ENCODE measurements around the gene CACNG8.
A peak's percentile ranks its signal among the peaks of the same experiment; 100 is the strongest.

CACNG8 gene

DNA sequence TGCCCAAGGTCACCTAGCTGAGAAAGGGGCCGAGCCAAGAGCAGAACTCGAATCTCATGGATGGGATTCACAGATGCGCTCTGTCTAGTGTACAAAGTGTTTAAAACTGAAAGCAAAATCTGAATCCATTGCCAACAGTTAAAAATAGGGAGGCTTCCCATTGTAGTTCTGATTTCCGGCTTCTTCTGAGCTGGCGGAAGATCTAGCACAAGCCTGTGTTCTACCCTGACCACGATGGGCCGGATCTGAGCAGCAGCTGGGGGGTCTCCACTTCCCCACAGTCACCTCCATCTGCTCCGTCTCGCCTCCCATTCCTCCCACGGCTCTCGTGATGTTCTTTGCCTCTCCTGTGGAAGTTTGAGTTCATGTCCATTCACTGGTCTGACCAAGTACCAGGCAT, 2.4 kb downstream of the CACNG8 start:
- no peak for DNase-seq

DNA sequence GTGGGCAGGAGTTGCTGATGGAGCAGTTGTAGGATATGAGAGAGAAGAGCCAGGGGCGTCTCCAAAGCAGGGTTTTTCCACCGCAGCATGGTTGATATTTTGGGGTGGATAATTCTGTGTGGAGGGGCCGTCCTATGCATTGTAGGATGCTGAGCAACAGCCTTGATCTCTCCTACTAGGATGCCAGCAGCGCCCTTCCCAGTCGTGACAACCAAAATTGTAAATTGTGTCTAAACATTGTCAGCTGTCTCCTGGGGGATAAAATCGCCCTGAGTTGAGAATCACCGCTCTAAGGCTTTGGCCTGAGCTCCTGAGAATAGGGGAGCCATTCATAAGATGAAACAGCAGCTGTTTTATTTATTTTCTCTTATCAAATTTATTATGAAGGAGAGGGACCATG, 4.2 kb downstream of the CACNG8 start:
- no peak for DNase-seq

DNA sequence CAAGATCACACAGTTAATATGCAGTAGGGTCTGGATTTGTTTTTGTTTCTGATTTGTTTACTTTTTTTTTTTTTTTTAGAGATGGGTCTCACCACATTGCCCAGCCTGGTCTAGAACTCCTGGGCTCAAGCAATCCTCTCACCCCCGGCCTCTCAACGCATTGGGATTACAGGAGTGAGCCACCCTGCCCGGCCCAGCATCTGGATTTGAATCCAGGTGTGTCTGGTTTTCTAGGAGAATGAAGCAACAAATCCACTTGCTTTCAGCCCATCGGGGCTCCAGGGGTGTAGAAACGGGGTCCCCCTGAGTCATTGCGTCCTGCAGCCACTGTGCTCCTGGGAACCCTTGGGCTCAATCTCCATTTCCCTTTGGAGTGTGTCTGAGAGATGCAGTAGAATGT, 6.6 kb downstream of the CACNG8 start:
- no peak for DNase-seq

- DNase-seq = peak; percentile 35
Observed at GRCh38 chr19:53971673-53972072, 8.9 kb downstream of the CACNG8 start.

DNA sequence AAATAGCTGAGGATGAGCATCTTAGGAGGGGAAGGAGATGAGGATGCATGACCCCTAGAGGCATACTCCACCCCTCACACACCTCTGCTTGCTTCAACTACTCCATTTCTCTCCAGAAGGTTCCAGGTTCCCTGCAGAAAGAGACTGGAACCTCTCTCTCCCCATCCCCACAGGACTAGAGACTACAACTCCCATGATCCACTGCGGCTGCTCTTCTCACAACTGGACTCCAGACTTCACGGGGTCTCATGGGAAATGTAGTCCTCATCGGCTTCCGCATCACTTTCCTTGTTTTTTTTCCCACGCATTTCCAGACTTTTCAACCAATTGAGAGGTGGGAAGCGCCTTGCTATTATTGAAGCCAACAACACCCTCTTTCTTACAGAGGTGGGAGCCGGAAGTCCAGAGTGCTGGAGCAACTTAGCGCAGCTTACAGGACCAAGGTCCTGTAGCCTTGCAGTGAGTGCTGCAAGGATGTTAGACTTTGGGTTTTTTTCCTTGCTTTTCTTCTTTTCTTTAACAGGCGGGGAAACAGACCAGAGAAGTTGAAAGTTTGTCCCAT, 14.8 kb downstream of the CACNG8 start:
- DNase-seq = peak; percentile 91

GRCh38 chr19:53977991-53978731, 15.4 kb downstream of the CACNG8 start:
- DNase-seq = peak; percentile 63

DNA sequence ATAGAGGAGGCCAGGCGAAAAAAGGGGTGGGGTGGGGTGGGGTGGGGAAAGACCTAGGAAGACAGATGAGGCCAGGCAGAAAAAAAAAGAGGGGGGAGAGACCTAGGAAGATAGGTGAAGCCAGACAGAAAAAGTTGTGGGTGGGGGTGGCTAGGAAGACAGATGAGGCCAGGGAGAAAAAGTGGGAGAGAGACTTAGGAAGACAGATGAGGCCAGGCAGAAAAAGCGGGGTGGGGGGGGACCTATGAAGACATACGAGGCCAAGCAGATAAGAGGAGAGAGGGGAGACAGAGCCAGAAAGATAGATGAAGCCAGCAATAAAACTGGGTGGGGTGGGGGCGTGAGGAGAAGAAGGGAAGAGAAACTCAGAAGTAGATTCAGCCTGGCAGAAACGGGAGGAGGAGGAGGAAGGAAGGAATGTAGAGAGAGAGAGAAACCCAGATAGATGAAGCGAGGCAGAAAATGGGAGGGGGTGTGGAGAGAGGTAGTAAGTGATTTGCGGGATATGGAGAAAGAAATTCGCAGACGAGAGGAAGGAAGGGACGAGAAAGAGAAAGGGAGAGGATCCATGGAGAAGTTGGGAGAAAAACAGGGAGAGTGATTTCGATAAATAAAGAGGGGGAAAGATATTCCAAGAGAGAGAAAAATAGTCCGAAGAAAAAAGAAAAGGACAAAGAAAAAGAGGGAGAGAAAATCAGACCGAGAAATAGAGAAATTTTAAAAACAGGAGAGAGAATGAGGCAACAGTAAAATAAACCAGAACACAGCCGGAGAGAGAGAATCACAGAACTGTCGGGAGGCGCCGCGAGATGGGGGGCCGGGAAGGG, 16.5 kb downstream of the CACNG8 start:
- no peak for DNase-seq

- DNase-seq = no peak
Observed at GRCh38 chr19:53980539-53981375, 18.0 kb downstream of the CACNG8 start.

- no peak for DNase-seq
Observed at GRCh38 chr19:53981376-53981951, 18.7 kb downstream of the CACNG8 start.

GRCh38 chr19:53982001-53982451, 19.3 kb downstream of the CACNG8 start:
- peak; percentile 29 for DNase-seq

GRCh38 chr19:53982611-53983010, 19.9 kb downstream of the CACNG8 start:
- DNase-seq = peak; percentile 55

GRCh38 chr19:53983457-53984289, 20.9 kb downstream of the CACNG8 start:
- no peak for DNase-seq

DNA sequence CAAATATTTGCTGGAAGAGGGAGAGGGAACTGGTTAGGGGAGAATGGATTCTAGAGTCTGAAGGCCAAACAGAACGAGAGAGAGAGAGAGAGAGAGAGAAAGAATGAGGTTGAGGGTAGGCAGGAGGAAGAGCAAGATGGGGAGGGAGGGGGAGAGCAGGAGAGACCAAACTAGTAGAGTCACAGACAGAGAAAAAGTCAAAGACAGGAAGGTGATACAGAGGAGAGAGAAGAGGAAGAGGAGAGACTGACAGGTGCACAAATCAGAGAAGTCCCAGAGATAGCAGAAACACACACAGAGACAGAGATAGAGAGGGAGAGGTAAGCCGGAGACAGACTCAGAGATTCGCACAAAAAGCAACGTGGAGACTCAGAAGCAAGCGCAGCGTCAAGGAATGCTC, 23.1 kb downstream of the CACNG8 start:
- DNase-seq = no peak

DNA sequence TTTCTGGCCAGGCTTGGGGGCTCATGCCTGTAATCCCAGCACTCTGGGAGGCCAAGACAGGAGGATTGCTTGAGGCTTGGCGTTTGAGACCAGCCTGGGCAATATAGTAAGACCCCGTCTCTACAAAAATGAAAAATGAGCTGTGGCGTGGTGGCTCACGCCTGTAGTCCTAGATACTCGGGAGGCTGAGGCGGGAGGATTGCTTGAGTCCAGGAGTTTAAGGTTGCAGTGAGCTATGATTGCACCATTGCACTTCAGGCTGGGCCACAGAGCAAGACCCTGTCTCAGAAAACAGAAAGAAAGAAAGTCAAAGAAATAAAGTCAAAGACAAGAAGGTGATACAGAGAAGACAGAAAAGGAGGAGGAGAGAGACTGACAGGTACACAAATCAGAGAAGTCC, 26.2 kb downstream of the CACNG8 start:
- DNase-seq = no peak

- no peak for DNase-seq
Observed at GRCh38 chr19:53989600-53990533, 27.1 kb downstream of the CACNG8 start.

DNA sequence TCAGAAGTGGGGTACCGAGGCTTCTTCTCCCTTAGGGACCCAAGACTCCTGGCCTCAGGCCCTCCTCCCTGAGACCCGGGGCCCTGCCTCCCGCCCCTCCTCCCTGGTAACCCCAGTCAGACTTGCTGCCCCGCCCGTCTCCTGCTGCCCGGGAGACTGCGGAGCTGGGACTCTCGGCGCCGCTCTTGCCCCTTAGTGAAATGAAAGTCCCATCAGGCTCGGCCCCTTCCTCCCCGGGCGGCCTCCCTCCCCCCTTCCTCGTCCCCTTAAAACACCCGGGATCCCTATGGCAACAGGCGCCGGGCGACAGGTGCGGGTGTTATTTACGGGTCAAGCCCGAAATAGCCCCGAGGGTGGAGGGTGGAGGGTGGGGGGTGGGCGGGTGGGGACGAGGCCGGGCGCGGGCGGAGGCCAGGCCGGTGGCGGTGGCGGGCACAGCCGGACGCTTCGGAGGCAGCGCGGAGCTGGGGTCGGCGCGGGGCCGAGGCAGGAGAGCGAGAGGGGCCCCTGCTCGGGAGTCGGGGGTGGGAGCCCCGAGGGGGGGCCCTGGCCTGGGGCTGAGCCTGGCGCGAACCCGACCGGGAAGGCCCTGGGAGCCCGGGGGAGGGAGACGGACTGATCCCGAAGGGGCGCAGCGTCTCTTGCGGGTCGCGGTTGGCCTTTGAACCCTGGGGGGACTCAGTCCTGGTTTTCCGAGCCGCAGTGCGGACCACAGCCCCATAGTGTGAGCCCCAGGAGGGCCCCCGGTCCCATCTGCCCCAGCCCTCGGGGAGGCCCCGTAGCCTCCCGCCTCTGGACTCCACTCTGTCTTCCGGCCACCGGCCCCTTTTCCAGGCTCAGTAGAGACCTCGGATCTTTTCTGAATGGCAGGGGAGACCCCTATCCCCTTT, 28.7 kb downstream of the CACNG8 start, which contains the start of gene CACNG6:
Gene CACNG6, plus strand, starts transcription at position 414 of the 890 bp plus-strand sequence. CDS start 1,241 bp downstream, outside the sequence.
- no peak for DNase-seq

DNA sequence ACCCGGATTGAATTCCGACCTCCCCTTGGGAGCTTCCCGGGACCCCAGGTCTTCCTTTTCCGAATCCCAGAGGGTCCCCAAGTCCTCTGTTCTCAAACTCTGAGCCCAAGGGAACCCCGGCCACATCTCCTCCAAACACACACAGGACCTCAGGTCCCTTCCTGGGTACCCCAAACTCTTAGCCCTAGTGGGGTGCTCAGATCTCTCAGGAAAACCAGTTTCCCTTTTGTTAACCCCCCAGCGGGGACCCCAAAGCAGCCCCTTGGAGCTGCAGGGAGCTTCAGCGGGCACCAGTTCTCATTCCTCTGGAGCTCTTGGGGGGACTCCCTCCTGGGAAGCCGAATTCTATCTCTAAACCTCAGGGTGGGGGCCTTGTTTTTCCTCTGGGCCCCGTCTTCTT, 29.5 kb downstream of the CACNG8 start:
- no peak for DNase-seq

DNA sequence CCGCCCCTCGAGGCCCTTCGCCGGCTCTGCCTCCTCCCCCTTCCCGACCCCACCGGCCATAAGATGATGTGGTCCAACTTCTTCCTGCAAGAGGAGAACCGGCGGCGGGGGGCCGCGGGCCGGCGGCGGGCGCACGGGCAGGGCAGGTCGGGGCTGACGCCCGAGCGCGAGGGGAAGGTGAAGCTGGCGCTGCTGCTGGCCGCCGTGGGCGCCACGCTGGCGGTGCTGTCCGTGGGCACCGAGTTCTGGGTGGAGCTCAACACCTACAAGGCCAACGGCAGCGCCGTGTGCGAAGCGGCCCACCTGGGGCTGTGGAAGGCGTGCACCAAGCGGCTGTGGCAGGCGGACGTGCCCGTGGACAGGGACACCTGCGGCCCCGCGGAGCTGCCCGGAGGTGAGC, 30.1 kb downstream of the CACNG8 start:
- DNase-seq = no peak

GRCh38 chr19:53993448-53993847, 30.7 kb downstream of the CACNG8 start:
- DNase-seq = no peak

Measured in hematopoietic multipotent progenitor cell treated with erythropoietin and hydrocortisone succinate and interleukin-3 and kit ligand, for 6 days (in vitro differentiated cells).